Activated T-cell treated with anti-CD3 and anti-CD28 coated beads, Interleukin-2, amount 50 U/mL, for 24 hours (primary cell): ENCODE results near the gene MTHFD1.

Experiments used
- DNase-seq: peaks from one replicate; pipeline ENCODE4 v3.0.0-alpha.2; 2020
- H3K27ac Mint-ChIP-seq: 2 replicates; pipeline ENCODE4 v1.8.0; 2020; ENCODE audit warnings: mild to moderate bottlenecking, mixed read lengths
- H3K27me3 Mint-ChIP-seq: 2 replicates; pipeline ENCODE4 v1.8.0; 2020; ENCODE audit warnings: mixed read lengths
- H3K36me3 Mint-ChIP-seq: 2 replicates; pipeline ENCODE4 v1.8.0; 2020; ENCODE audit warnings: low read depth, mixed read lengths
- H3K4me1 Mint-ChIP-seq: 2 replicates; pipeline ENCODE4 v1.8.0; 2020; ENCODE audit warnings: low read depth, mixed read lengths
- H3K4me3 Mint-ChIP-seq: 2 replicates; pipeline ENCODE4 v1.8.0; 2020; ENCODE audit warnings: mild to moderate bottlenecking, moderate library complexity, mixed read lengths
- H3K9me3 Mint-ChIP-seq: 2 replicates; pipeline ENCODE4 v1.8.0; 2020; ENCODE audit warnings: mixed read lengths

The MTHFD1 gene

GRCh38 chr14:64454671-64455070, 66.5 kb downstream of the MTHFD1 start:
- Mint-ChIP-seq H3K27me3 (no peaks in the 10 kb centered on the region), H3K36me3 (peaks cover 92% of the 10 kb centered on the region), H3K27ac (no peak overlapping the region), H3K9me3 (no peaks in the 10 kb centered on the region), H3K4me1 (peaks cover 18% of the 10 kb centered on the region), H3K4me3 (no peak overlapping the region)
- DNase-seq: no peak

DNA sequence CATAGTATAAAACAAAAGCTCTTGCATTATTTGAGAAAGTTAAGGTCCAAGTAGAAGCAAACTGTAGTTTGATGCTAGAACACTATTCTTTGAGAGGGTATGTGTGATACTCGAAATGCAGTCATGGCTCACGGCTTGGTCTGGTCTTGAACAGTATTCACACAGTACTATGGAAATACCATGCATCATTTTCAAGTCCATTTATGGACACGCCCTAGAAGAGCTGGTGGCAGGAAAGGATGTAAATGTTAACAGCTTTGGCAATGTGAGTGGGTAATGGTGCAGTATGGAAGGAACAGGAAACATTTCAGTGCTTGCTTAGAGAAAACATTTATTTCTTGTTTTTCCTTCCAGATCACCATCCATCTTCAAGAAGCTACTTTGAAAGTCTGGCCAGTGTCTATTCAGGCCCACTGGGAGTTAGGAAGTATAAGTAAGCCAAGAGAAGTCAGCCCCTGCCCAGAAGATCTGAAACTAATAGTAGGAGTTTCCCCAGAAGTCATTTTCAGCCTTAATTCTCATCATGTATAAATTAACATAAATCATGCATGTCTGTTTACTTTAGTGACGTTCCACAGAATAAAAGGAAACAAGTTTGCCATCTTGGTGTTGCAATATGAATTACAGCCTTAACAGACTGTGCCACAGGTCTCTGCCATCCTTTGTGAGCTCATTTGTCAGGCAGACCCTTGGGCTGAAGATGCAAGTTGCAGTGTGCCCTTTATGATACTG, 71.4 kb downstream of the MTHFD1 start:
- Mint-ChIP-seq H3K9me3 (no peaks in the 10 kb centered on the region), H3K36me3 (peaks cover 86% of the 10 kb centered on the region), H3K27ac (peak overlapping the region; percentile 30), H3K4me3 (no peak overlapping the region), H3K4me1 (peaks cover 16% of the 10 kb centered on the region), H3K27me3 (no peaks in the 10 kb centered on the region)
- DNase-seq: no peak

GRCh38 chr14:64461221-64461620, 73.1 kb downstream of the MTHFD1 start:
- Mint-ChIP-seq H3K27ac (peak overlapping the region; percentile 64), H3K36me3 (peaks cover 72% of the 10 kb centered on the region), H3K9me3 (no peaks in the 10 kb centered on the region), H3K4me1 (peaks cover 25% of the 10 kb centered on the region), H3K27me3 (no peaks in the 10 kb centered on the region), H3K4me3 (no peak overlapping the region)
- DNase-seq: no peak

DNA sequence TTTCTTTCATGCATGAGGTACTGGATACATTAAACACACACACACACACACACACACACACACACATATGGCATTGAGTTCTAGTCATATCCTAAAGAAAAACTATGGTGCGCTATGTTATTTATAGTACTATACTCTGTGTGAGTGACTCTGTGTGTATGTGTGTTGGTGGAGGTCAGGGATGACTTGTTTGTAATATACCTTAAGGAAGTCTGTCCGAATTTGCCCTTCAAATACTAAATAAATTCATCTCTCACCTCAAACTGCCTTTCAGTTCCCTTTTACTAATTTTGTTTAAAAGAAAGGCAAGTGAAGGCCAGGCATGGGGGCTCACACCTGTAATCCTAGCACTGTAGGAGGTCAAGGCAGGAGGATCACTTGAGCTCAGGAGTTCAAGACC, 75.0 kb downstream of the MTHFD1 start:
- Mint-ChIP-seq H3K4me1 (peaks cover 40% of the 10 kb centered on the region), H3K9me3 (no peaks in the 10 kb centered on the region), H3K27me3 (no peaks in the 10 kb centered on the region), H3K4me3 (no peak overlapping the region), H3K36me3 (peaks cover 54% of the 10 kb centered on the region), H3K27ac (no peak overlapping the region)
- DNase-seq: no peak

DNA sequence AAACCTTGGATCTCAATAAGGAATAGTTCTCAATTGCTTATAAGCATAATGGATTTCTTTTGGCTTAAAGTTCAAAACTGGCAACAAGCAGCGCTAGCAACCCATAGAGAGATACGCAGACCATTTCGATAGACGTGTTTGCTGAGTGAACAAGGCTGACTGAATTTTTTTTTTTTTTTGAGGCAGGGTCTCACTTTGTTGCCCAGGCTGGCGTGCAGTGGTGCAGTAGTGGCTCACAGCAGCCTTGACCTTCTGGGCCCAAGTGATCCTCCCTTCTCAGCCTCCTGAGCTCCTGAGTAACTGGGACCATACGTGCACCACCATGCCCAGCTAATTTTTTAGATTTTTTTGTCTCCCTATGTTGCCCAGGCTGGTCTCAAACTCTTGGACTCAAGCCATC, 75.7 kb downstream of the MTHFD1 start:
- Mint-ChIP-seq H3K27ac (no peak overlapping the region), H3K27me3 (no peaks in the 10 kb centered on the region), H3K4me3 (peak overlapping the region; percentile 81), H3K36me3 (peaks cover 47% of the 10 kb centered on the region), H3K4me1 (peaks cover 46% of the 10 kb centered on the region), H3K9me3 (no peaks in the 10 kb centered on the region)
- no peak for DNase-seq

DNA sequence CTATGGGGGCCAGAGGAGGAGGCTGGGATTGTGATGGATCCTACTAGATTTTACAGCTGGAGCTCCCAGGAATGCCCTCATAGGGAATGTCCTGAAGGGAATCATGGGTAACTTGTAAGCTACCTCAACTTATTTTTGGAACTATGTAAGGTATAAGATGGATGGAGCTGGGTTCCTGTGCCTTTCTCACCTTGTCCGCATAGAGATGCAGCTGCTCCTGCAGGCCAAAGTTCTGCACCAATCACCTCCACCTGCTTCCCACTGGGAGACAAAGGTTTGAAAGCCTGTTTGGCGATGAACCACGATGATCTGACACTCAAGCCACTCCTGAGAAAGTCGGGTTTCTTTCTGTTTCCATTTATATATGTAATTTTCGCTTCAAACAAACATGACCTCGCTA, 76.5 kb downstream of the MTHFD1 start:
- H3K27ac Mint-ChIP-seq: peak overlapping the region; percentile 81

DNA sequence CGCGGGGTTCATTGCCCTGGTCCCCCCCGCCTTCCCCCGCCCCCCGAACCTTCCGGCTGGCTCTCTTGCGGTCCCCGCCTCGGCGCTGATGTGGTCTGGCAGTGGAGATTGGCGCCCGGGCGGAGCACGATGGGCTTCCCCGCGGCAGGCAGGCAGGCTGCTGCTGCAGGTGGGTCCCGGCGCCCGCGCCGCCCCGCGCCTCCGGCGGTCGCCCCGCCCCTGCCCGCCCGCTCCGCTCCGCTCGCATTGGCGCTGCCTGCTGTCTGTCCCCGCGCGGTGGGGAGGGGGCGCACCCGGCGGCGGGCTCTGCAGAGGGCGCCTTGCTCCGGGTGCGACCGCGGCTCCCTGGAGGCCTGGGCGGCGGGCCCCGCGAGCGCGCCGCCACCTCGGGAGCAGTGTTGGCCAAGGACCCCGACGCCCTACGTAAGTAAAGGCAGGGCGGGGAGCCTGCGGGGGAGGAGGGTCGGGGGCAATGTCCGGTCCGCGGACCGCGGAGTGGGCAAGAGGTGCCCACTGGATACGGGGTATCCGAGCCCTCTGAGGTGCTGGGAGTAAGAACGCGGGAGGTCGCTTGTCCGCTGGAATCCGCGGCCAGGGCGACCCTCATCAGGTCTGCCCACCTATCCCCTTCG, 77.2 kb downstream of the MTHFD1 start, which contains the start of gene AKAP5:
Gene AKAP5, plus strand, starts transcription at position 309 of the 632 bp plus-strand sequence. CDS start 2,896 bp downstream, outside the sequence.
- Mint-ChIP-seq H3K9me3 (no peaks in the 10 kb centered on the region), H3K27me3 (no peaks in the 10 kb centered on the region), H3K36me3 (peaks cover 33% of the 10 kb centered on the region), H3K4me3 (peak within 1 kb of the TSS; percentile 81), H3K27ac (peak within 1 kb of the TSS; percentile 81), H3K4me1 (peaks cover 47% of the 10 kb centered on the region)
- DNase-seq: peak; percentile 76

More for the DNA sequence above, 76.5 kb downstream of the MTHFD1 start:
- Mint-ChIP-seq H3K4me1 (peaks cover 47% of the 10 kb centered on the region), H3K4me3 (peak overlapping the region; percentile 81), H3K9me3 (no peaks in the 10 kb centered on the region), H3K36me3 (peaks cover 39% of the 10 kb centered on the region), H3K27me3 (no peaks in the 10 kb centered on the region)
- DNase-seq: no peak

GRCh38 chr14:64465831-64466554, 77.8 kb downstream of the MTHFD1 start:
- Mint-ChIP-seq H3K27me3 (no peaks in the 10 kb centered on the region), H3K36me3 (peaks cover 27% of the 10 kb centered on the region), H3K4me3 (peak overlapping the region; percentile 77), H3K9me3 (no peaks in the 10 kb centered on the region), H3K4me1 (peaks cover 47% of the 10 kb centered on the region), H3K27ac (peak overlapping the region; percentile 68)
- no peak for DNase-seq

DNA sequence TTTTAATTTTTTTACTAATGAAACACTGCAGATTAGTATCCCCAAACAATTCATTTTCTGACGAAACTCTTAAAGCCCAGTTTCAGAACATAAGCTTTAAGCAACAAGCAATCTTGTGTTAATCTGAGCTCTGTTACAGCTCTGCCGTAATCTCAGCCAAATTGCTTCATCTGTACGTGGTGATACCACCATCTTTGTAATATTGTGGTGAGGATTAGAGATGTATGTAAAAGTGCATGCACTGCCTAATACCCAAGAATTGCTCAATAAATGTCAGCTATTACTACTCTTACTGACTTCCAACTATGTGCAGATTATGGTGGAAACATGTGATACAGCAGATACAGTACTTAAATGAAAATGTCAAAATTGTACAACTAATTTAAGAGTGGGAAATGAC, 78.9 kb downstream of the MTHFD1 start:
- DNase-seq: no peak
- H3K36me3 Mint-ChIP-seq: peaks cover 21% of the 10 kb centered on the region
- H3K27me3 Mint-ChIP-seq: no peaks in the 10 kb centered on the region
- H3K4me1 Mint-ChIP-seq: peaks cover 55% of the 10 kb centered on the region
- no peak overlapping the region for H3K27ac Mint-ChIP-seq
- no peak overlapping the region for H3K4me3 Mint-ChIP-seq
- no peaks in the 10 kb centered on the region for H3K9me3 Mint-ChIP-seq

DNA sequence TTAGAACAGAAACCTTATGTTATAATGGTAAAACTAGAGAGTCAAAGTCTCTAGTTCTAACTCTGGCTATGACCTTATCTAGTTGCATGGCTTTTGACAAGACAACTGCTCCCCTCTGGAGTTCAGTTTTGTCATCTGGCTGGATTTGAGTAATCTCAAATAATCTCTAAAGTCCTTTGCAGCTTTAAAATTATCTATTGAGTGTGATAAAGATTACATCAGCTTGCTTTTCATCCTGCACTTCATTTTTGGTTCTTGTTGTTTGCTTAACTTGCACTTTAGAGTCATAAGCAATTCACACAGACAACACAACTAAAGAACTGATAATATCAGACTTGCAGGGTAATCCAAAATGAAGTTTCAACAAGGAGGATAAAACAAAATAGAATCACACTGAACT, 79.4 kb downstream of the MTHFD1 start:
- Mint-ChIP-seq H3K27ac (peak overlapping the region; percentile 57), H3K4me1 (peaks cover 56% of the 10 kb centered on the region), H3K27me3 (no peaks in the 10 kb centered on the region), H3K4me3 (no peak overlapping the region), H3K9me3 (no peaks in the 10 kb centered on the region), H3K36me3 (peaks cover 17% of the 10 kb centered on the region)
- no peak for DNase-seq

DNA sequence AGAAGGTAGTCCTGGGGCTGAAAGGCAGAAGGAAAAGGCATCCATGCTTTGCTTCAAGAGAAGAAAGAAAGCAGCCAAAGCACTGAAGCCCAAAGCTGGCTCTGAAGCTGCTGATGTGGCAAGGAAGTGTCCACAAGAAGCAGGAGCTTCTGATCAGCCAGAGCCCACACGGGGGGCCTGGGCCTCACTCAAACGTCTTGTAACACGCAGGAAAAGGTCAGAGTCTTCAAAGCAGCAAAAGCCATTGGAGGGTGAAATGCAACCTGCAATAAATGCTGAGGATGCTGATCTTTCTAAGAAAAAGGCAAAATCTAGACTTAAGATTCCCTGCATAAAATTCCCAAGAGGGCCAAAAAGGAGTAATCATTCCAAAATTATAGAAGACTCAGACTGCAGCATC, 80.3 kb downstream of the MTHFD1 start:
- no peak for DNase-seq
- Mint-ChIP-seq H3K27ac (peak overlapping the region; percentile 50), H3K4me1 (peaks cover 59% of the 10 kb centered on the region), H3K9me3 (no peaks in the 10 kb centered on the region), H3K36me3 (peaks cover 9% of the 10 kb centered on the region), H3K27me3 (no peaks in the 10 kb centered on the region), H3K4me3 (no peak overlapping the region)

DNA sequence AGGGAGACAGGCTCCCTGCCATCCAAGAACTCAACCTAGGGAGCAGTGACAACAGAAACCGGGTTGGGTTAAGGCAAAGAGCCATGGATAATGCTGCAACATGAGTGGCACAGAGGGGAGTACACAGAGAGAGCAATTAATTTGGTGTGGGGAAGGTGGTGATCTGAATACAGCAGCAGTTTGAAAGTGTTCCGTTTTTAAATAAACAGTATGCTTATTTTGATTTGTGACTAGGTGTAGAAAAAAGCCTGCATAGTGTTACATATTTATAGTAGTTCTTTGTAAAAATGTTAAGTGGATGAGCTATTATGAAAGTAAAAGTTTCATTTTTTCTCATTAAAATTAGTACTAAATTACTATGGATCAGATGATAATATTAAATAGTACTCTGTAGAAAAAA, 85.9 kb downstream of the MTHFD1 start:
- Mint-ChIP-seq H3K4me3 (no peak overlapping the region), H3K27ac (no peak overlapping the region)

DNA sequence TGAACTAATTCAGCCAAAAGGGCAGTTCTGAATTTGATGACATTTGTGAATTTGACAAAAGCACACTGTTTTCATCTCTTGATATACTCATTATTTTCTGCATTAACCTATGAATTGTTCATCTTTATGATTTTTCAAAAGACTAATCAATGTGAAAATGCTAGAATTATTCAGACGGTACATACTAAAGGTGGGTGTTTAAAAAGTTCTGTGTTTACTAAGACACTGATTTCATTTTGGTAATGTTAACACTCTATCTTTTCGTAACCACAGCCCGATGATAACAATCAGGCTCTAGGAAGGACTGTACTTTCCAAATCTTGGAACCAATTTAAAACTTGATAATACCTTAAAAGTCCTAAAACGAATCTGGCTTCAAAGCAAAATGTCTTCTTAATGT, 86.5 kb downstream of the MTHFD1 start:
- peaks cover 38% of the 10 kb centered on the region for H3K4me1 Mint-ChIP-seq
- H3K36me3 Mint-ChIP-seq: peaks cover 28% of the 10 kb centered on the region
- no peaks in the 10 kb centered on the region for H3K9me3 Mint-ChIP-seq
- DNase-seq: no peak
- H3K4me3 Mint-ChIP-seq: no peak overlapping the region
- no peaks in the 10 kb centered on the region for H3K27me3 Mint-ChIP-seq
- peak overlapping the region; percentile 84 for H3K27ac Mint-ChIP-seq

More for the DNA sequence above, 85.9 kb downstream of the MTHFD1 start:
- peaks cover 43% of the 10 kb centered on the region for H3K4me1 Mint-ChIP-seq
- H3K36me3 Mint-ChIP-seq: peaks cover 22% of the 10 kb centered on the region
- H3K27me3 Mint-ChIP-seq: no peaks in the 10 kb centered on the region
- H3K9me3 Mint-ChIP-seq: no peaks in the 10 kb centered on the region
- no peak for DNase-seq

DNA sequence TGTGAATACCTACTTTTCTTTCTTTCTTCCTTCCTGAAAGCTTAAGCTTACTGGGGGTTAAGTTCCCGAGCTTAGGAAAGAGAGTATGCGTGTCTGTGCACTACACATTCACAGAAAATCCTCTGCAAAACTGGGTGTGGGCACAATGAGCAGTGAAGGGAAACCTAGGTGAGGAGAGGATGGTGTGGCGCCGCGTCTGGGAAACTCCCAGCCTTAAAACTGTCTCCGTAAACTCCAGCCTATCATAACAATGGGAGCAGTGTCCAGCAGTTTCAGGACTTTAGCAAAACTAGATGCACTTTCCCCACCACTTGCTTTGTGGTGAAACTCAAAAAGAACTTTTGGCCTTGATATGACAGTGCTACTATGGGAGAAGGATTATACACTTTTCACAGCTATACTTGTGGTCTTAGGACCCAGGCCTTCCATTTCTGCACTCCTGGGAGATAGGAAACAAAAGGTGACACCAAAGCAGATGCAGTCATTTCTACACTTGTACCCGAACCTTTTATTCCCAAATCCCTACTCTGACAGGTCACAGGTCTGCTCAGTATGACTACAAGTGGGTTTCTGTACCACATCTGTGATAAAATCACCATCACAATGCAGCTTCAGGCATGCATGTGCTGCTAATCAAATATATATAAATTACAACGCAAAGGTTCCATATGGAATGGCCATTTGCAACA, 87.6 kb downstream of the MTHFD1 start:
- Mint-ChIP-seq H3K36me3 (peaks cover 34% of the 10 kb centered on the region), H3K27me3 (no peaks in the 10 kb centered on the region), H3K9me3 (no peaks in the 10 kb centered on the region), H3K4me3 (no peak overlapping the region), H3K4me1 (peaks cover 38% of the 10 kb centered on the region), H3K27ac (no peak overlapping the region)
- no peak for DNase-seq
